Fibroblast of villous mesenchyme (primary cell): ENCODE measurements around the gene SRP9. TPM values are rescaled to one million over a fixed set of nuclear protein-coding genes. Genes with fewer than 3 reads are reported as not detected.
"Not testable (repeated sequence)": the region's sequence is repeated elsewhere in the genome, so short reads cannot be mapped to it uniquely, and the experiment has no call there.

Experiments
- DNase-seq: peaks from one replicate; pipeline ENCODE4 v3.0.0-alpha.2; 2010; ENCODE audit warnings: low read depth
- H3K4me3 ChIP-seq: 2 replicates; pipeline ENCODE4 v1.5.1; 2011; ENCODE audit warnings: low read depth, mild to moderate bottlenecking, low read length
- total RNA-seq: library from RNA; depleted of rRNA; stranded (reverse); fragments of >200 nt; gene quantifications from 2 replicates; pipeline ENCODE4 v1.2.3, GENCODE V29; 2012
- TF ChIP-seq, protein P1 (sequence below): IDR thresholded peaks from 2 replicates; pipeline ENCODE4 v1.5.1; 2012; ENCODE audit warnings: low read depth, mild to moderate bottlenecking, low read length; ENCODE audit not compliant: insufficient read depth

SRP9 gene
- total RNA-seq, 1 donor = 232 TPM

DNA sequence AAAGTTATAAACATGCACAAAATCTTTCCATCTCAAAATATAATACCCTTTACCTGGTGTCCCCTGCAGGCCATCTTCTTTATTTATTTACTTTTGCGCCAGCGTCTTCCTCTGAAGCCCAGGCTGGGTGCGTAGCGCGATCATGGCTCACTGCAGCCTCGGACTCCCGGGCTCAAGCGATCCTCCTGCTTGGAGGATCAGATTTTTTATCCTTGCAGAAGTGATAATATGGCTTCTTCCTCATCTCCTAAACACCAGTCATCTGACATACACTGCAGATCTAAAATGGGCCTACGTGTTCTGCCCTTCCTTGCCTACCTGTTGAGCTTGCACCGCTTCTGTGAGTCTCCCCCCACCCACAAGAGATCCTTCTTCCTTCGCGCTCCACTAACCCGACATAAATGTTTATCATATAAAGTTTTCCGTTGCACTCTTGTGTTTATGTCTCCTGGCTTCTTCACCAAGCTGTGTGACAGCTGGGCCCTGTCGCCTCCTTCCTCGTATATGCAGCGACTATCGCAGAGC, 506 bp upstream of the SRP9 start:
- TF ChIP-seq, protein P1, sequence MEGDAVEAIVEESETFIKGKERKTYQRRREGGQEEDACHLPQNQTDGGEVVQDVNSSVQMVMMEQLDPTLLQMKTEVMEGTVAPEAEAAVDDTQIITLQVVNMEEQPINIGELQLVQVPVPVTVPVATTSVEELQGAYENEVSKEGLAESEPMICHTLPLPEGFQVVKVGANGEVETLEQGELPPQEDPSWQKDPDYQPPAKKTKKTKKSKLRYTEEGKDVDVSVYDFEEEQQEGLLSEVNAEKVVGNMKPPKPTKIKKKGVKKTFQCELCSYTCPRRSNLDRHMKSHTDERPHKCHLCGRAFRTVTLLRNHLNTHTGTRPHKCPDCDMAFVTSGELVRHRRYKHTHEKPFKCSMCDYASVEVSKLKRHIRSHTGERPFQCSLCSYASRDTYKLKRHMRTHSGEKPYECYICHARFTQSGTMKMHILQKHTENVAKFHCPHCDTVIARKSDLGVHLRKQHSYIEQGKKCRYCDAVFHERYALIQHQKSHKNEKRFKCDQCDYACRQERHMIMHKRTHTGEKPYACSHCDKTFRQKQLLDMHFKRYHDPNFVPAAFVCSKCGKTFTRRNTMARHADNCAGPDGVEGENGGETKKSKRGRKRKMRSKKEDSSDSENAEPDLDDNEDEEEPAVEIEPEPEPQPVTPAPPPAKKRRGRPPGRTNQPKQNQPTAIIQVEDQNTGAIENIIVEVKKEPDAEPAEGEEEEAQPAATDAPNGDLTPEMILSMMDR = no peak
- H3K4me3 ChIP-seq = peak overlapping the region; percentile 97
- no peak for DNase-seq

GRCh38 chr1:225778337-225778669, 677 bp downstream of the SRP9 start:
- TF ChIP-seq, protein P1 = no peak
- no peak for DNase-seq

DNA sequence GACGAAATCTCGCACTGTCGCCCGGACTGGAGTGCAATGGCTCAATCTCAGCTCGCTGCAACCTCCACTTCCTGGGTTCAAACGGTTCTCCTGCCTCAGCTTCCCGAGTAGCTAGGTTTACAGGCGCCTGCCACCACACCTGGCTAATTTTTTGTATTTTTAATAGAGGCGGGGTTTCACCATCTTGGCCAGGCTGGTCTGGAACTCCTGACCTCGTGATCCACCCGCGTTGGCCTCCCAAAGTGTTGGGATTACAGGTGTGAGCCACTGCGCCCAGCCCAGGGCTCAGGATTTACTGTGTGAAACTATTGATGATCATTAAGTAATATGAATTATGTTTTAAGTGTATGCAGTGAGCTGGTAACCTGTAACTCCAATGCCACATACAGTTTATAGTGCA, 1.5 kb downstream of the SRP9 start:
- H3K4me3 ChIP-seq = peak overlapping the region; percentile 97
- not testable (repeated sequence) for DNase-seq

More at GRCh38 chr1:225778337-225778669, 677 bp downstream of the SRP9 start:
- H3K4me3 ChIP-seq = peak overlapping the region; percentile 97

DNA sequence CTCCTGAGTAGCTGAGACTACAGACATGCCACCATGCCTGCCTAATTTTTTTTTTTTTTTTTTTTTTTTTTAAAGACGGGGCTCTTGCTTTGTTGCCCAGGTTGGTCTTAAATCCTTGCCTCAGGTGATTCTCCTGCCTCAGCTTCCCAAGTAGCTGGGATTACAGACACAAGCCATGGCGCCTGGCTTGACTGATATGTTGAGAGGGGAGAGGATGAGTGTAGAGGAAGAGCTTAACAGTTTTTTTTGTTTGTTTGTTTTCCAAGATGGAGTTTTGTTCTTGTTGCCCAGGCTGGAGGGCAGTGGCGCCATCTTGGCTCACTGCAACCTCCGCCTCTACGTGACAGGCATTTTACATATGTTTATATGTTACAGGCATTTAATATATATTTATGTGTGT, 2.5 kb downstream of the SRP9 start:
- no peak overlapping the region for H3K4me3 ChIP-seq
- DNase-seq = no peak
- TF ChIP-seq, protein P1 = no peak

GRCh38 chr1:225780630-225781029, 3.0 kb downstream of the SRP9 start:
- DNase-seq = no peak
- H3K4me3 ChIP-seq = no peak overlapping the region
- TF ChIP-seq, protein P1 = no peak

DNA sequence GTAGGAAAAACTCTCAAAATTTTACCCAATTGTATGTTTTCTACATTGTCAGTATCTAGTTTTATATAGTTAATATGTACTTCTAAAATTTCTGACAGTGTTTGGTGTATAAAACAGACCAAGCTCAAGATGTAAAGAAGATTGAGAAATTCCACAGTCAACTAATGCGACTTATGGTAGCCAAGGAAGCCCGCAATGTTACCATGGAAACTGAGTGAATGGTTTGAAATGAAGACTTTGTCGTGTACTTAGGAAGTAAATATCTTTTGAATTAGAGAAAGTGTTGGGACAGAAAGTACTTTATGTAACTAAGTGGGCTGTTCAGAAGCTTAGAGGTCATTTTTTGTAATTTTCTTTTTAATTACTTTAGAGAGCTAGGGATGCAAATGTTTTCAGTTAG, 11.5 kb downstream of the SRP9 start:
- not testable (repeated sequence) for H3K4me3 ChIP-seq

GRCh38 chr1:225794954-225795353, 17.3 kb downstream of the SRP9 start:
- no peak for DNase-seq
- no peak overlapping the region for H3K4me3 ChIP-seq
- TF ChIP-seq, protein P1 = no peak

More for the DNA sequence above, 11.5 kb downstream of the SRP9 start:
- not testable (repeated sequence) for DNase-seq

DNA sequence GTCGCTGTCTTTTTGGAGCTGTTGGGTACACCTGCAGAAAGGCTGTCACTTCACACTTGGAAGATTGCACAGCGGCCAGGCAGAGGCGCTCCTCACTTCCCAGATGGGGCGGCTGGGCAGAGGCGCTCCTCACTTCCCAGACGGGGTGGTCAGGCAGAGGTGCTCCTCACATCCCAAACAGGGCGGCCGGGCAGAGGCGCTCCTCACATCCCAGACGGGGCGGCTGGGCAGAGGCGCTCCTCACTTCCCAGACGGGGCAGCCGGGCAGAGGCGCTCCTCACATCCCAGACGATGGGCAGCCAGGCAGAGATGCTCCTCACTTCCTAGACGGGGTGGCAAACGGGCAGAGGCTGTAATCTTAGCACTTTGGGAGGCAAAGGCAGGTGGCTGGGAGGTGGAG, 18.5 kb downstream of the SRP9 start:
- not testable (repeated sequence) for H3K4me3 ChIP-seq, DNase-seq

DNA sequence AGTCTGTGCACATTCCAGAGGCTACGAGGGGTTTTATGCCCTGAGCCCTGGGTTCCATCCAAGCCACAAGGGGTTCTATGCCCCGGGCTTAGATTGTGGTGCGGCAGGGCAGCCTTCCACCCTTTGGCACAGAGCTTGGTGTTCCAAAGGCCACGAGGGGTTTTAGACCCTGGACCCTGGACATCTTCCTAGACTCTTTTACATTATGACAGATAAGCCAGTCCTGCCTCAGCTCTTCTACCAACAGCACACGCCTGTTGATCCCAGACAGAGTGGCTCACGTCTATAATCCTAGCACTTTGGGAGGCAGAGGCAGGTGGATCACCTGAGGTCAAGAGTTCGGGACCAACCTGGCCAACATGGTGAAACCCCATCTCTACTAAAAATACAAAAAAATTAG, 23.5 kb downstream of the SRP9 start:
- not testable (repeated sequence) for DNase-seq, H3K4me3 ChIP-seq
